ENCODE results near the gene DCLK2.

DNA sequence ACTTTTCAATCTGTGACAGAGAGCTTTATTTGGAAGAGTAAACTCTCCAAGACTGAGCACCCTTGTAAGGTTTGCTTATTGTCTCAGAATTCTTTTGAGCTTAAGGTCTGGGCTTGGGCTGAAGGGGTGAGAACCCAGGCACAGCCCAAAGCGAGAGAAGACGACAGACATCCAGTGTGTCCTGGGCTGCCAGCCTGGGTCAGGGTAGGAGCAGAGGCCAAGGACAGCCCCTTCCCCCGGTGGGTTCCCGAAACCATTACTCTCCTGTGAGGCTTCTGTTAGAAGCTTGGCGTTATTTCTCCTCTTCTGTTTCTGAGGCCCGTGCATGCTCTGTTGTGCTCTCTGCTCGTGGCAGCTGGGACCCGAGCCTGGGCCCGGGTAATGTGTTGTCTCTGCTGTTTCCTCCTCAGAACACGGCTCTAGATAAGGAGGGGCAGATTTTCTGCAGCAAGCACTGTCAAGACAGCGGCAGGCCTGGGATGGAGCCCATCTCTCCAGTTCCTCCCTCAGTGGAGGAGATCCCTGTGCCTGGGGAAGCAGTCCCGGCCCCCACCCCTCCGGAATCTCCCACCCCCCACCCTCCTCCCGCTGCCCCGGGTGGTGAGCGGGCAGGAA, 177.5 kb downstream of the DCLK2 start:
- TF ChIP-seq MAFK (IDR thresholded peaks at IDR 0.05; ENCODE audit: low read depth, low read length) (no peak), POLR2A (IDR thresholded peaks at IDR 0.05; ENCODE audit: low read depth, low read length) (no peak), CTCF (conservative IDR thresholded peaks at IDR 0.05; ENCODE audit: low read depth, low read length) (no peak), SMC3 (IDR thresholded peaks at IDR 0.05; ENCODE audit: low read depth, low read length) (no peak), USF2 (IDR thresholded peaks at IDR 0.05; ENCODE audit: low read depth, low read length) (no peak), RFX5 (IDR thresholded peaks at IDR 0.05; ENCODE audit: low read depth, low read length) (no peak), CHD1 (IDR thresholded peaks at IDR 0.05; ENCODE audit: low read depth, low read length) (no peak)

Data from IMR-90 (cell line).